OCI-LY1 (cell line): ENCODE data around the gene TPO.
"Not testable (repeated sequence)": the region's sequence is repeated elsewhere in the genome, so short reads cannot be mapped to it uniquely, and the experiment has no call there.

Experiments used
- H2AFZ ChIP-seq: fragments of 200-600 bp; sonication (generic), shearing (Covaris generic); 2 replicates; pipeline ENCODE4 v1.6.0; 2014; ENCODE audit warnings: antibody characterized with exemption, mild to moderate bottlenecking, low read length
- H3F3A ChIP-seq: fragments of 200-600 bp; sonication (generic), shearing (Covaris generic); 2 replicates; pipeline ENCODE4 v1.6.0; 2014; ENCODE audit warnings: mild to moderate bottlenecking, antibody characterized with exemption, low read length, moderate library complexity; ENCODE audit not compliant: insufficient read depth
- H3K27ac ChIP-seq: fragments of 200-600 bp; sonication (generic); 2 replicates; pipeline ENCODE4 v1.5.1; 2014; ENCODE audit warnings: low read length, mixed run types, mild to moderate bottlenecking, low read depth; ENCODE audit not compliant: poor library complexity, severe bottlenecking
- H3K27me3 ChIP-seq: fragments of 200-600 bp; sonication (generic); 2 replicates; pipeline ENCODE4 v1.6.0; 2014; ENCODE audit warnings: antibody characterized with exemption, mild to moderate bottlenecking, low read length, moderate library complexity; ENCODE audit not compliant: insufficient read depth
- H3K36me3 ChIP-seq: fragments of 200-600 bp; sonication (generic); 2 replicates; pipeline ENCODE4 v1.6.1; 2014; ENCODE audit warnings: mild to moderate bottlenecking, antibody characterized with exemption, low read length, moderate library complexity, mixed read lengths; ENCODE audit not compliant: insufficient read depth
- H3K4me1 ChIP-seq: fragments of 200-600 bp; sonication (generic); 2 replicates; pipeline ENCODE4 v1.5.1; 2014; ENCODE audit warnings: mild to moderate bottlenecking, low read length, moderate library complexity; ENCODE audit not compliant: insufficient read depth, severe bottlenecking
- H3K4me2 ChIP-seq: fragments of 200-600 bp; sonication (generic), shearing (Covaris generic); 2 replicates; pipeline ENCODE4 v1.6.1; 2014; ENCODE audit warnings: low read length
- H3K4me3 ChIP-seq: fragments of 200-600 bp; sonication (generic); 2 replicates; pipeline ENCODE4 v1.5.1; 2014; ENCODE audit warnings: low read length, low read depth, mild to moderate bottlenecking, mixed read lengths; ENCODE audit not compliant: poor library complexity, severe bottlenecking
- H3K79me2 ChIP-seq: fragments of 200-600 bp; shearing (Covaris generic); 2 replicates; pipeline ENCODE4 v1.6.1; 2016; ENCODE audit warnings: mixed run types, low read length, mixed read lengths; ENCODE audit not compliant: insufficient read depth
- H3K9ac ChIP-seq: fragments of 200-600 bp; sonication (generic), shearing (Covaris generic); 2 replicates; pipeline ENCODE4 v1.6.1; 2014; ENCODE audit warnings: mild to moderate bottlenecking, low read length, mixed read lengths
- H3K9me2 ChIP-seq: fragments of 200-600 bp; sonication (generic), shearing (Covaris generic); 2 replicates; pipeline ENCODE4 v1.6.1; 2014; ENCODE audit warnings: low read depth, mild to moderate bottlenecking, low read length, mixed read lengths
- H3K9me3 ChIP-seq: fragments of 200-600 bp; shearing (Covaris generic); 2 replicates; pipeline ENCODE4 v1.6.1; 2014; ENCODE audit warnings: low read length, mixed read lengths
- H4K20me1 ChIP-seq: fragments of 200-600 bp; sonication (generic), shearing (Covaris generic); 2 replicates; pipeline ENCODE4 v1.6.0; 2016; ENCODE audit warnings: mild to moderate bottlenecking, low read length; ENCODE audit not compliant: insufficient read depth
- CTCF ChIP-seq: fragments of 200-600 bp; sonication (generic), shearing (Covaris generic); IDR thresholded peaks from 2 replicates; pipeline ENCODE4 v1.5.1; 2017; ENCODE audit warnings: mild to moderate bottlenecking, antibody characterized with exemption, low read length, moderate library complexity, mixed read lengths
- EZH2 ChIP-seq: fragments of 200-600 bp; sonication (generic), shearing (Covaris generic); IDR thresholded peaks from 2 replicates; pipeline ENCODE4 v1.8.0; 2017; ENCODE audit warnings: borderline replicate concordance, mixed run types, mild to moderate bottlenecking, antibody characterized with exemption, low read length, moderate library complexity, mixed read lengths

The TPO gene

GRCh38 chr2:1515986-1516797 is 102.9 kb downstream of the TPO start:
- Histone ChIP-seq H3K9ac (no peak overlapping the region), H3K4me2 (no peak overlapping the region)

GRCh38 chr2:1516798-1517060 is 103.5 kb downstream of the TPO start:
- no peak overlapping the region for H3K4me2 ChIP-seq
- no peaks in the 10 kb centered on the region for H3K9me2 ChIP-seq
- H3K9ac ChIP-seq = no peak overlapping the region
- H3K27ac ChIP-seq = no peak overlapping the region
- TF ChIP-seq CTCF = no peak
- no peak for TF ChIP-seq EZH2
- H3K9me3 ChIP-seq = no peaks in the 10 kb centered on the region
- H3K79me2 ChIP-seq = no peaks in the 10 kb centered on the region
- H3K36me3 ChIP-seq = no peaks in the 10 kb centered on the region
- no peaks in the 10 kb centered on the region for H3F3A ChIP-seq
- no peaks in the 10 kb centered on the region for H4K20me1 ChIP-seq
- no peaks in the 10 kb centered on the region for H3K4me1 ChIP-seq
- H3K27me3 ChIP-seq = no peaks in the 10 kb centered on the region; the same call in 1 of the 2 replicates
- H3K4me3 ChIP-seq = no peak overlapping the region
- H2AFZ ChIP-seq = no peak overlapping the region

More at GRCh38 chr2:1515986-1516797, 102.9 kb downstream of the TPO start:
- Histone ChIP-seq H3K36me3 (no peaks in the 10 kb centered on the region), H4K20me1 (no peaks in the 10 kb centered on the region), H3F3A (no peaks in the 10 kb centered on the region), H3K79me2 (no peaks in the 10 kb centered on the region), H3K4me1 (no peaks in the 10 kb centered on the region), H3K9me3 (no peaks in the 10 kb centered on the region), H2AFZ (no peak overlapping the region), H3K9me2 (no peaks in the 10 kb centered on the region), H3K27me3 (no peaks in the 10 kb centered on the region; the same call in 1 of the 2 replicates), H3K27ac (no peak overlapping the region), H3K4me3 (no peak overlapping the region)
- TF ChIP-seq CTCF (no peak), EZH2 (no peak)

- not testable (repeated sequence) for H3K27me3 ChIP-seq, H3K4me2 ChIP-seq, H3K9me3 ChIP-seq, H3K9me2 ChIP-seq, H3K9ac ChIP-seq, H2AFZ ChIP-seq, H3K36me3 ChIP-seq, H3K4me1 ChIP-seq, H3F3A ChIP-seq, H3K27ac ChIP-seq, H3K79me2 ChIP-seq, H3K4me3 ChIP-seq, H4K20me1 ChIP-seq
Measured at GRCh38 chr2:1517291-1517690, 104.0 kb downstream of the TPO start.

GRCh38 chr2:1517786-1518185 is 104.5 kb downstream of the TPO start:
- H3K79me2 ChIP-seq = no peaks in the 10 kb centered on the region
- no peaks in the 10 kb centered on the region for H3F3A ChIP-seq
- no peaks in the 10 kb centered on the region for H3K9me3 ChIP-seq
- no peak overlapping the region for H3K27ac ChIP-seq
- TF ChIP-seq CTCF (no peak), EZH2 (no peak)
- H3K9me2 ChIP-seq = no peaks in the 10 kb centered on the region
- no peak overlapping the region for H3K4me3 ChIP-seq
- H3K27me3 ChIP-seq = no peaks in the 10 kb centered on the region; the same call in 1 of the 2 replicates
- no peaks in the 10 kb centered on the region for H3K36me3 ChIP-seq
- H4K20me1 ChIP-seq = no peaks in the 10 kb centered on the region
- H2AFZ ChIP-seq = no peak overlapping the region
- H3K4me1 ChIP-seq = no peaks in the 10 kb centered on the region
- H3K9ac ChIP-seq = no peak overlapping the region
- no peak overlapping the region for H3K4me2 ChIP-seq
